HG03095 (cell line): ENCODE data around the gene LAMB4.
"Not testable (repeated sequence)": the region's sequence is repeated elsewhere in the genome, so short reads cannot be mapped to it uniquely, and the experiment has no call there.

Experiments used
- ATAC-seq: cut with Tn5 transposase; IDR thresholded peaks from one replicate; pipeline ENCODE4 v1.9.1; 2021; ENCODE audit warnings: moderate library complexity; ENCODE audit not compliant: unreplicated experiment

Gene LAMB4

GRCh38 chr7:108049962-108050361 is 80.2 kb downstream of the LAMB4 start:
- no peak for ATAC-seq

GRCh38 chr7:108048422-108048821 is 81.7 kb downstream of the LAMB4 start:
- no peak for ATAC-seq

GRCh38 chr7:108046952-108047506 is 83.1 kb downstream of the LAMB4 start:
- ATAC-seq = no peak

GRCh38 chr7:108045669-108046068 is 84.5 kb downstream of the LAMB4 start:
- no peak for ATAC-seq

- no peak for ATAC-seq
Observed at GRCh38 chr7:108045154-108045553, 85.0 kb downstream of the LAMB4 start.

- no peak for ATAC-seq
Observed at GRCh38 chr7:108044345-108044744, 85.8 kb downstream of the LAMB4 start.

- ATAC-seq = no peak
Observed at GRCh38 chr7:108038986-108039385, 91.2 kb downstream of the LAMB4 start.

GRCh38 chr7:108037741-108038140 is 92.4 kb downstream of the LAMB4 start:
- ATAC-seq = no peak

- no peak for ATAC-seq
Observed at GRCh38 chr7:108037140-108037539, 93.0 kb downstream of the LAMB4 start.

GRCh38 chr7:108034586-108034985 is 95.6 kb downstream of the LAMB4 start:
- ATAC-seq = no peak

- ATAC-seq = no peak
Observed at GRCh38 chr7:108033776-108034497, 96.2 kb downstream of the LAMB4 start.

GRCh38 chr7:108033309-108033708 is 96.9 kb downstream of the LAMB4 start:
- not testable (repeated sequence) for ATAC-seq

GRCh38 chr7:108030516-108030915 is 99.6 kb downstream of the LAMB4 start:
- ATAC-seq = no peak

- no peak for ATAC-seq
Observed at GRCh38 chr7:108029034-108029433, 101.1 kb downstream of the LAMB4 start.

GRCh38 chr7:108028111-108028510 is 102.0 kb downstream of the LAMB4 start:
- ATAC-seq = no peak

- ATAC-seq = no peak
Observed at GRCh38 chr7:108027239-108027638, 102.9 kb downstream of the LAMB4 start.

GRCh38 chr7:108026647-108027046 is 103.5 kb downstream of the LAMB4 start:
- no peak for ATAC-seq

GRCh38 chr7:108026116-108026515 is 104.0 kb downstream of the LAMB4 start:
- no peak for ATAC-seq

GRCh38 chr7:108024538-108024937 is 105.6 kb downstream of the LAMB4 start:
- ATAC-seq = no peak

GRCh38 chr7:108020585-108020984 is 109.6 kb downstream of the LAMB4 start:
- ATAC-seq = no peak

- ATAC-seq = no peak
Observed at GRCh38 chr7:108018668-108019067, 111.5 kb downstream of the LAMB4 start.

GRCh38 chr7:108017776-108018151 is 112.4 kb downstream of the LAMB4 start:
- ATAC-seq = no peak
